ENCODE results near the gene CDCA7.
A peak's percentile ranks its signal among the peaks of the same experiment; 100 is the strongest.
"Not testable (repeated sequence)": the region's sequence is repeated elsewhere in the genome, so short reads cannot be mapped to it uniquely, and the experiment has no call there.

CDCA7 gene

DNA sequence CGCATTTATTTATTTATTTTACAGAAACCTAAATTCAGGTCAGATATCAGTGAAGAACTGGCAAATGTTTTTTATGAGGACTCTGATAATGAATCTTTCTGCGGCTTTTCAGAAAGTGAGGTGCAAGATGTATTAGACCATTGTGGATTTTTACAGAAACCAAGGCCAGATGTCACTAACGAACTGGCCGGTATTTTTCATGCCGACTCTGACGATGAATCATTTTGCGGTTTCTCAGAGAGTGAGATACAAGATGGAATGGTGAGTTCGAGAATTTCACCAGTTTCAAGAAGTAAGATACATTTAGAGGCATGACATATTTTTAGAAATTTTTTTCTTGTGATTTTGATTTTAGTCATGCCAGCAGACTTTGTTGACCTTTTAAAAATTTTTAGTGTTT is 4.6 kb downstream of the CDCA7 start:
- no peak for DNase-seq

- no peak for DNase-seq
Observed at GRCh38 chr2:173370198-173370597, 15.5 kb downstream of the CDCA7 start.

DNA sequence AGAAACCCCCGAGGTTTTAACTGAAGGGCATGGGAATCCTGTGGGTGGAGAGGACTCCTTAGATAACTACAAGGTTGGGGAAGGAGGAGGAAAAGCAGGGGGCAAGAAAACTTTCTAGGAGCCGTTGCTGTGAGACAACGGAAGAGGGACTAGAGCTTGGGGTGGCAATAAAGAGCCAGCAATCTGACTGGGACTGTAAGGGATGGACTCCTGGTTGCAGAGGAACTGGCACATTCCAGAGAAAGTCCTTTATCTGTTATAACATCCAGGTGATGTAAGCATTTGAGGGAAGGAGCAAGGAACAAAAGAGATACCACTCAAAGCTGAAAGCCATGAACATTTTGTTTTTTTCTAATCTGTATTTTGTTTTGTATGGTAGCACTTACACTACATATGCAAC is 16.4 kb downstream of the CDCA7 start:
- no peak for DNase-seq

DNA sequence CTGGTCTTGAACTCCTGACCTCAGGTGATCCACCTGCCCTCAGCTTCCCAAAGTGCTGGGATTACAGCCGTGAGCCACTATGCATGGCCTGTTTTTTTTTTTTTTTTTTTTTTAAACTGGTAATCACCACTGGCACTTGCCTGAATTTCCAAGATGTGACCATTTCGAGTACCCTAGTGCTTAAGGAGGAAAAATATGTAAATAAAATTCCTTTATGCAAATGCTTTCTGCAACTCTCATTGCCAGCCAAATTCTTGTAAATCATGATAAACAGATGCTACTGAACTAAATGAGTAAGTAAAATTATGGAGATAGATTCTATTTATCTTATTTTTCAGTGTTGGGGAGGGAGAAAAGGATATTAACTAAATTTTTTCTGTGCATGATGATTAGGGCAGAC is 18.6 kb downstream of the CDCA7 start:
- DNase-seq: no peak

DNA sequence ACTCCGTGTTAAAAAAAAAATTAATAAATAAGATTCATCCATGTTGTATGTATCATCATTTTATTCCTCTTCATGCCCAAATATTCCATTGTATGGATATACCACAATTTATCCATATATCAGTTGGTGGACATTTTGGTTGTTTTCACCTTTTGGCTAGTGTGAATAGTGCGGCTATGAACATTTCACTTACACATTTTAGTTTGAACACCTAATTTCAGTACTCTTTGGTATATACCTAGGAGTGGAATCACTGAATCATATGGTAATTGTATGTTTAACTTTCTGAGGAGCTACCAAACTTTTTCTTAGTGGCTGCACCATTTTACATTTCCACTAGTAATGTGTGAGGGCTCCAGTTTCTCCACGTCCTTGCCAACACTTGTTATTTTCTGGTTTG is 20.0 kb downstream of the CDCA7 start:
- no peak for DNase-seq

DNA sequence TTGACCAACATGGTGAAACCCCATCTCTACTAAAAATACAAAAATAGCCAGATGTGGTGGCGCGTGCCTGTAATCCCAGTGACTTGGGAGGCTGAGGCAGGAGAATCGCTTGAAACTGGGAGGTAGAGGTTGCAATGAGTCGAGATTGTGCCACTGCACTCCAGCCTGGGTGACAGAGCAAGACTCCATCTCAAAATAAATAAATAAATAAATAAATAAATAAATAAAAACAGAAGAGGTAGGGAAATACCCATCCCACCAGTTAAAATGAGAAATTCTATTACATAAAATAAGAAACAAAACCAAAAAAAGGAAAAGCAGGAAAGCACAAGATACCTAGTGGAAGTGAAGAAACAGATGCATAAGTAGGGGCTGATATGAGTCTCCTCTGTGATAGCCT is 30.9 kb downstream of the CDCA7 start:
- not testable (repeated sequence) for DNase-seq

DNA sequence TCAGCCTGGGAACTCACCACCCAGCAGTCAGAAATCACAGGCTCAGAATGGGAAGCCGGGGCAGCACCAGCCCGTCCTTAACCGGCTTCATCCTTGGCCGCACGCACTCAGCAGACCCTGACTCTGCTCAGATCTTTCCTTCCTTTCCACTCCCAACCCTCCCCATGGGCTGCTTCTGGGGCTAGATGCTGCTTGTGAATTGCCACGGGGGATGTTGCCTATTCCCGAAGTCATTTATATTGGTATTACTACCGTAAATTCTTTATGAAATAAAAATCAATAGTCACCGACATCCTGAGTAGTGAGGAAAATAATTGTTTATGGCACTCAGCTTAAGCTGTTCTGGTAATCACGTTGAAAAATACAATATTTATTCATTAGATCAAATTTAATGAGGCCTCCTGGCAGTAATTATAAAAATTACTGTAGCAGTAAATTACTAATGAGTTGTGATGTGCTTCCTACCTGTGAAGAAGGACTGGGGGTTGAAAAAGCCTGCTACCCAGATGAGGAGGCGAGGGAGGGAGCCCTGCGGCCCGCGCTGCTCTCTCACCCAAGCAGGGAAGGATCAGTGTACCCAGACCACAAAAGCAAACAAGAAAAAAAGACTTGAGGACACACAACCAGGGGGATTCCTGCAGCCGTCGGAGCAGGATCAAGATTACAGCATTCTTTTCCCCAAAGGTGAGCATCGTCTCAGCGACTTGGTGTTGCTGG is 31.5 kb downstream of the CDCA7 start:
- no peak for DNase-seq

DNA sequence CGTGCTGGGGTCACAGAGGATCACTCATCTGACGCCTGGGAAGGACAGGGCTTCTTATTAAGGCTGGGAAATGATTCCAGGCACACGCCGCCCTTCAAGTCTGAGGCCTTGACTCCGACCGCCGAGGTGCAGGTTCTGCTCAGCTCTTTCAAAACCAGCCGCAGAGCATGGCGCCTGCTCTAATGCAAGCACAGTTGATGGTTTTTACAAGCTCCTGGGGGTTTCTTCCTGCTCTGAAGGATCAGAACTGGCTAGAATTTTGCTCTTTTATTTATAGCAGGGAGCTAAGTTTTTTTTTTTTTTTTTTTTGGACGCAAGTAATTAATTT is 32.0 kb downstream of the CDCA7 start:
- DNase-seq: no peak

- no peak for DNase-seq
Observed at GRCh38 chr2:173387079-173387478, 32.4 kb downstream of the CDCA7 start.

- DNase-seq: no peak
Observed at GRCh38 chr2:173387660-173388059, 33.0 kb downstream of the CDCA7 start.

- DNase-seq: no peak
Observed at GRCh38 chr2:173388795-173389194, 34.1 kb downstream of the CDCA7 start.

- no peak for DNase-seq
Observed at GRCh38 chr2:173390036-173390435, 35.4 kb downstream of the CDCA7 start.

GRCh38 chr2:173392731-173393130 is 38.1 kb downstream of the CDCA7 start:
- DNase-seq: no peak

DNA sequence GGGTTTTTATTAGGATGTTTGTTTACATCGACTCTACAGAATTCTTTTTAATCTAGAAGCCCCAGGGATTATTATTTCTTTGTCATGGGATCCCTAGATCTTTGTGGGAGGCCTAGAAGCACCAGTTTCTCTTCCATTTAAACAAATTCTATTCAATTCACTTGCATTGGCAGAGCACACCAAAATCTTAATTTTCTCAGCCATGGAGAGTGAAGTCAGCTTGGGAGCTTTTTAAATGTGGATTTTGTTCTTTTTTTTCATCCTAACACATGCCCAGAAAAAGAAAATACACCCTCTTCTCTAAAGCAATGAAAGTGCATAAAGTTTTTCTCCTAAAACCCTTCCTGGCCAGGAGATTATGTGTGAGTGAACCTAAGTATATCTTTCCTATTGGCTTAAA is 38.5 kb downstream of the CDCA7 start:
- DNase-seq: no peak

- no peak for DNase-seq
Observed at GRCh38 chr2:173393636-173394035, 39.0 kb downstream of the CDCA7 start.

GRCh38 chr2:173394091-173394974 is 39.7 kb downstream of the CDCA7 start:
- DNase-seq: no peak

- DNase-seq: no peak
Observed at GRCh38 chr2:173395567-173396351, 41.1 kb downstream of the CDCA7 start.

GRCh38 chr2:173397539-173397938 is 42.9 kb downstream of the CDCA7 start:
- peak; percentile 37 for DNase-seq

GRCh38 chr2:173399229-173399628 is 44.6 kb downstream of the CDCA7 start:
- DNase-seq: no peak

DNA sequence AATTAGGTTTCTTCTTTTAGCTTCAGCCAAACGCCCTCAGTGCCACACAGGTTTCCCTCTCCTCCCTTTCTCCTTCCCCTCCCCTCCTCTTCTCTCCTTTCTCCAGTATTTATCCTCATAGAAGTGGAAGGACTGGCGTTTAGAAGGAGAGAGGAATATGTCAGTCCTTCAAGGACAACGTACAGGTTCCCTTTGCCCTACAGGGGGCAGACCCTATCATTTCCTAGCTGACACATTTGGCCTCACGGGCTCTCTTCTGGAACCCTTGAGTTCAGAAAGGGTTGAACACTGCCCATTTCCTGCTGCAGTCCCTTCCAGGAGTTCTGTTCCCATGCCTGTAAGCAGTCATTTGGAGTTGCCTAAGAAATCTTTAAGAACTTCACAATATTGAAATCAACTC is 46.1 kb downstream of the CDCA7 start:
- DNase-seq: peak; percentile 25

DNA sequence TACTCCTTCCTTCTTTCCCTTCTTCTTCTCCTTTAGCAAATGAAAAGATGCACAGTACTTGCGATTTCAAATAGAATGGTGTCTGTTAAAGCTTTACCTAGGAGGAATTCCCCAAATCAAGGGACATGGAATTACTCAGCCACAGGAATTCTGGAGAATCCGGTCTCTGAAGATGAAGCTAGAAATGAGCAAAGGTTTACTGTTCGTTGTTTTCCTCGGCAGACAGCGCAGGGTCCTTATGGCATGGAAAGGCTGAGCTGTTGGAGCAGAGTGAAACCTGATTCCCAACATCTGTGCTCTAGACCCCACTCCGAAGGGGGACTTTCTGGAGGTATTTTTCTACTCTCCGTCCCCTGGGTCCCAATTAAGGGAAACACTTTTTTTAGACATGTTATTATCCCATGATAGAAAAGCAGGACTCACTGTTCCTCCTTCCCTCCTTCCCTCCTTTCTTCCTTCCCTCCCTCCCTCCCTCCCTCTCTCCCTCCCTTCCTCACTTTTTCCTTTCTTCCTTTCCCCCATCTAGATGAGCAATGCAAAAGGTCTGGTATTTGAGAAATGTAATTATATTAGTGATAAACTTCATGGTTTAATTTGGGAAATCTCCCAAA is 47.1 kb downstream of the CDCA7 start:
- peak; percentile 69 for DNase-seq

- peak; percentile 81 for DNase-seq
Observed at GRCh38 chr2:173402405-173402974, 47.8 kb downstream of the CDCA7 start.

All from NCI-H69 (cell line).